Measurements from ENCODE around the gene DPYSL4. TPM values are rescaled to one million over a fixed set of nuclear protein-coding genes. Genes with fewer than 3 reads are reported as not detected.

The DPYSL4 gene
- total RNA-seq, 1 experiment from 2014 or later: 26.3 TPM

DNA sequence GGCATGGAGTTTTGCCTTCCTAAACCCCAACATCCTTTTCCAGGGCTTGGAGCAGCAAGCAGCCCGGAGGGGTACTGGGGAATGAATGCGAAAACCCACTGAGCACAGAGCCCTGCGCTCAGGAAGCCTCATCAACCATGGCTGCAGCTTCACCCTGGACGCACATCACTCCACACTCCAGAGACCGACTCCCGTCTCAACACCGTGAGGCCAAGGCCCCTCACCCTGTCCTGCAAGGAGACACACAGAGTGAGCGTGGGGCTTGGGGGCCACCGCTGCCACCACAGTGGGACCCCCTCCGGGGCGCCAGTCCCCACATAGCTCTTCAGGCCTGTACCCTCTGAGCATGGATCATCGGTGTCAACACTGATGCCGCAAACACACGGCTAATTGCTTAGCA, 41.9 kb downstream of the DPYSL4 start:
- no peak overlapping the region for H3K4me3 Mint-ChIP-seq
- H4K20me1 ChIP-seq (ENCODE audit: control insufficient read depth, insufficient read depth, insufficient read length): no peaks in the 10 kb centered on the region
- no peak overlapping the region for H2AFZ ChIP-seq (ENCODE audit: low read length)
- H3T11ph ChIP-seq (ENCODE audit: low read length): no peak overlapping the region
- no peak overlapping the region for H4K8ac ChIP-seq (replicated peaks; ENCODE audit: insufficient read length, low read depth, low read length)
- no peaks in the 10 kb centered on the region for H3K9me3 Mint-ChIP-seq
- no peak overlapping the region for H3K56ac ChIP-seq (ENCODE audit: insufficient read length, low read depth, low read length)
- no peak overlapping the region for H4K91ac ChIP-seq (ENCODE audit: insufficient read length, low read depth, low read length)
- no peaks in the 10 kb centered on the region for H3K4me1 ChIP-seq (ENCODE audit: insufficient read depth, low read length)
- no peak overlapping the region for H2BK120ac ChIP-seq (ENCODE audit: low read depth, low read length, poor library complexity, severe bottlenecking)
- H3K23ac ChIP-seq (ENCODE audit: insufficient read length, low read depth, low read length): no peak overlapping the region
- H2BK15ac ChIP-seq (ENCODE audit: low read depth, low read length): no peak overlapping the region
- no peaks in the 10 kb centered on the region for H3K27me3 Mint-ChIP-seq (ENCODE audit: low read depth)
- peaks cover 6 to 16% of the 10 kb centered on the region in 2 experiments for H3K4me1 Mint-ChIP-seq
- H3K9ac ChIP-seq (ENCODE audit: extremely low read depth, insufficient read length, low read length): no peak overlapping the region
- no peak overlapping the region for H3K18ac ChIP-seq (ENCODE audit: insufficient read length, low read depth, low read length)
- no peak overlapping the region for H3K4me2 ChIP-seq (ENCODE audit: insufficient read depth, insufficient read length, low read length)
- H3K14ac ChIP-seq (ENCODE audit: insufficient read depth, low read length): no peak overlapping the region
- no peaks in the 10 kb centered on the region for H3K79me2 ChIP-seq (ENCODE audit: insufficient read depth, low read length)
- H3K27ac Mint-ChIP-seq: no peak overlapping the region
- no peaks in the 10 kb centered on the region for H3K23me2 ChIP-seq (ENCODE audit: insufficient read length, low read depth, low read length, poor library complexity, severe bottlenecking)
- H4K5ac ChIP-seq (ENCODE audit: insufficient read length, low read depth, low read length): no peak overlapping the region
- no peak overlapping the region for H2BK12ac ChIP-seq (ENCODE audit: insufficient read length, low read depth, low read length)
- H2BK20ac ChIP-seq (ENCODE audit: low read depth, low read length, poor library complexity, severe bottlenecking): no peak overlapping the region
- H3K36me3 Mint-ChIP-seq (ENCODE audit: insufficient read depth in 1 of 3, low read depth in 3 of 3): peaks cover 4 to 5% (median 5%) of the 10 kb centered on the region in 3 experiments; a peak in 4 of 7 replicates
- TF ChIP-seq, protein P1, sequence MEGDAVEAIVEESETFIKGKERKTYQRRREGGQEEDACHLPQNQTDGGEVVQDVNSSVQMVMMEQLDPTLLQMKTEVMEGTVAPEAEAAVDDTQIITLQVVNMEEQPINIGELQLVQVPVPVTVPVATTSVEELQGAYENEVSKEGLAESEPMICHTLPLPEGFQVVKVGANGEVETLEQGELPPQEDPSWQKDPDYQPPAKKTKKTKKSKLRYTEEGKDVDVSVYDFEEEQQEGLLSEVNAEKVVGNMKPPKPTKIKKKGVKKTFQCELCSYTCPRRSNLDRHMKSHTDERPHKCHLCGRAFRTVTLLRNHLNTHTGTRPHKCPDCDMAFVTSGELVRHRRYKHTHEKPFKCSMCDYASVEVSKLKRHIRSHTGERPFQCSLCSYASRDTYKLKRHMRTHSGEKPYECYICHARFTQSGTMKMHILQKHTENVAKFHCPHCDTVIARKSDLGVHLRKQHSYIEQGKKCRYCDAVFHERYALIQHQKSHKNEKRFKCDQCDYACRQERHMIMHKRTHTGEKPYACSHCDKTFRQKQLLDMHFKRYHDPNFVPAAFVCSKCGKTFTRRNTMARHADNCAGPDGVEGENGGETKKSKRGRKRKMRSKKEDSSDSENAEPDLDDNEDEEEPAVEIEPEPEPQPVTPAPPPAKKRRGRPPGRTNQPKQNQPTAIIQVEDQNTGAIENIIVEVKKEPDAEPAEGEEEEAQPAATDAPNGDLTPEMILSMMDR (conservative IDR thresholded peaks at IDR 0.05): no peak
- no peaks in the 10 kb centered on the region for H3K79me1 ChIP-seq (ENCODE audit: insufficient read depth, low read depth, low read length, poor library complexity, severe bottlenecking)
- H3K4ac ChIP-seq (ENCODE audit: low read depth, low read length): no peak overlapping the region
- no peak overlapping the region for H2AK5ac ChIP-seq (ENCODE audit: insufficient read length, low read length)
- no peak overlapping the region for H2BK5ac ChIP-seq (ENCODE audit: insufficient read length, low read length)
- DNase-seq: no peak
- H3K27me3 ChIP-seq (ENCODE audit: insufficient read depth, low read length): no peaks in the 10 kb centered on the region
- no CpG with 5 or more reads among the region's 14 CpGs for WGBS (ENCODE audit: extremely low coverage, insufficient read length, low lambda C conversion rate)
- H3K27ac ChIP-seq (ENCODE audit: insufficient read length, low read depth, low read length): no peak overlapping the region
- H3K9me3 ChIP-seq (ENCODE audit: control insufficient read depth, low read depth, low read length): no peaks in the 10 kb centered on the region

Measured in H9 (cell line).